ENCODE measurements around the gene DENND1A.

DNA sequence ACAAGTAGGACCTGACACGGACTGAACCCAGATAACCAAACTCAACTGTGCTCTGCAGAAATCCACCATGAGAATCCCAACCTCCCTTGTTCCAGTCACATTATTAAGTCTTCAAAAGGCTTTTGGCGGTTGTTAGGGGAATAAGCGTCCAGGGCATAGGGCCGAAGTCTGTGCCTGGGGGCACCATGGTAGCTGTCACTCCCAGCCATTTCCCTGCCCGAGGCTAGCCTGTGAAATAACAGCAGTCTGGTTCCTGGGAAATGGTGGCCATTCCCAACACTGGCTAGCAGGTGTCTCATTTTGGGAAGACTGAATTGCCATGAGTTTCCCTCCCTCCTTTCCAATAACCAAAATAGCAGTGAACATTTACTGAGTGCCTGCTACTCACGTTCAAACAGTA, 451.8 kb downstream of the DENND1A start:
- TF ChIP-seq POLR2AphosphoS5 (IDR thresholded peaks at IDR 0.05; ENCODE audit: low read depth, low read length) (no peak), TAF1 (IDR thresholded peaks at IDR 0.05; ENCODE audit: borderline replicate concordance, insufficient read depth, low read length) (no peak), REST (IDR thresholded peaks at IDR 0.05; ENCODE audit: insufficient read depth in 1 of 2, low read depth in 2 of 2, low read length in 2 of 2) (no peak)

Measured in PFSK-1 (cell line).